GM18526 (cell line): ENCODE measurements around the gene KCNQ1OT1.

ENCODE experiments used
- POLR2A ChIP-seq: IDR thresholded peaks from 3 replicates; pipeline ENCODE4 v1.6.1; 2011; ENCODE audit not compliant: insufficient read length; ENCODE audit errors: extremely low read depth

Gene KCNQ1OT1

DNA sequence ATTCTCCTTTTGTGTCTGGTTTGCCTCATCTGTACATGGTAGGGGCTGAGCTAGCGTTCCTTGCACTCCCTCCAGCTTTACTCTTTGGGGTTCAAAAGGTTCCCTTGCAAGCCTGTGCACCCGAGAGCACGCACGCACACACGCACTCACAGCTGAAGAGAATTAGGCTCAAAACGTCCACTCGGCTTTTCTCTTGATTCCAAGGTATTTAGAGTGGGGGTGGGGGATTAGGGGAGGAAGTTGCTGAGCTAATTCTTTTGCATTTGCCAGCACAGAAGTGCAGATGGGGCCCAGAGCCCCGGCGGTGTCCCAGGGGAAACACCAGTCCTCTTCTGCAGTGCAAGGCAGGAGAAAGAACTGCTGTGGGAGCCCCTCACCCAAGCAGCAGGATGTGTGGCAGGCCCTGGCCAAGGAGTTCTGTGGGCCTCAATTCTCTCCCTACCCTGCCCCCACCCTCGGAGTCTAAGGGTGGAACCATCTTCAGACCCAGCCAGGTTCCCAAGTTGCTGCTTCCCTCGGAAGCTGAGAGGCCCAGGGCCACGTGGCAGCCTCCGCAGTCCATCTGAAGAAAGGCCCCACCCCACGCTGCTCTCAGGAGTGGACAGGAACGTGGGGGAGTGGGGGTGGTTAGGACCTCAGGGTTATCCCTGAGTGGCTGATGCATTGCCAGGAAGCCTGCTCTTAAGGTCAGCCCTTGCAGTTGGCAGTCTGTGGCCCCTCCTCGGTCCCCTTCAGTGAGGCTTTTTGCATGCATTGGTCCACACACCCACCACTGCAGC is 3.8 kb upstream of the KCNQ1OT1 start:
- TF ChIP-seq POLR2A, result no peak

DNA sequence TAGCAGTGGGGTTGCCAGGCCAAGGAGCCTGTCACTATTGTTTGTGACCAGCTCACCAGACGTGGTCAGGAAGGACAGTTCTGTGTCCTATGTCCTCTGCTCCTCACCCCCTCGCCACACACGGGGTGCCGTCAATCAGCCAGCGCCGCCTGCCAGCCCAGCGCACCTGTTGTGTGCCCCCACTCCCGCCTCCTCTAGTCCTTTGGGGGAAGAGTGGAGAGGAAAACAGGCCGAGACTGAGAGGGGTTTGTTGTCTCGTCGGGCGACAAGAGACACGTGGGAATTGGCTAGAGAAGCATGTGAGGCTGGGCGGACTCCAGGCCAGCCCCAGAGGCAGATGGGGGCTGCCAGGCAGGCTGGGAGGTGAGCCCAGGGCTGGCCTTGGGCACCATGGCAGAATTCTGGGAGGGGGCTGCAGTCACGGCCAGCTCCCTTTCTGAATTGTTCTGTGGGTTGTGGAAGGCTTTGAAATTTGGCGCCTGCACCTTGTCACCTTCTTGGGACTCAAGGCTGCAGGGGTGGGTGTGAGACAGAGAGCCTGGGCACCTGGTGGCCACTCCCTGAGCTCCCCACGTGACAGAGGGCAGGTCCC is 3.1 kb upstream of the KCNQ1OT1 start:
- no peak for TF ChIP-seq POLR2A

DNA sequence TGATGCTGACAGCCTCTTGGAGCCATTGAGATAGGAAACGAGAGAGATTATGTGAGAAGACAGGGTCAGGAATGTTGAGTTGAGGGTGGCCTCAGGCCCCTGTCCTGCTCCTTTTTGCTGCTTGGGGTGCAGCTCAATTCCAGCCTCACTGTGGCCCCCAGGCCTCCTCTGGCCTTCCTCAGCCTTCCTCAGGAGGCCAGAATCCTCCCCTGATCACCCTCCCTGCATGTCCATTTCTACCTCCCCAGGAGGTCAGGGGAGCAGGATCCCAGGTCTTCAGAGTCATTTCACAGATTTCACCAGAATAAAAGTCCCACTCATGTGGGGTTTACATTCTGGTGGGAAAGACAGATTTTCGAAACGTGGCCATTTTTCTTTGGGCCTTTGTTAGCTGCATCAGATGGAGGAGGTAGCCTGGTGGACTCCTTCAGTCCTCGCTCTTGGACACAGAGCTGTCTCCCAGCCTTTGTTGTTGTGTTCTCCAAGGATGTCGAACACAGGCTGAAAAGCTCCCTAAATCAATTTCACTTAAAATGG is 2.2 kb upstream of the KCNQ1OT1 start:
- TF ChIP-seq POLR2A, result no peak

DNA sequence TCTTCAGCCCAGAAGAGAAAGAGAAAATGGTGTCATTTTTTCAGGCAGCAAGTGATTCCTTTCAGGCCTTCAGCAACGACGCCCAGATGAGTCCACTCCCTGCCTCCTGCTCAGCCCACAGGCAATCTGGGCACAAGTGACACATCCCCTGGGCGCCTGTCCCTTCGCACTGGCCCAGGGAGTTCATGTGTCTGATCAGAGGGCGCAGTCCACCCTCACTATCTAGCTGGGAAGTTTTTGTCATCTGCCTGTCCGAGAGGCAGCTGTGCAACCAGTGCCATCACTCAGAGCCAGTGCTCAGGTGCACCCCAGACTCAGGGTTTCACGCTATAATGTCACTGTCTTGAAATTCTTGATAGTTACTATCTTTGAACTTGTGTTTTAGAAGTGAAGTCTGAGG is 1.4 kb upstream of the KCNQ1OT1 start:
- no peak for TF ChIP-seq POLR2A

DNA sequence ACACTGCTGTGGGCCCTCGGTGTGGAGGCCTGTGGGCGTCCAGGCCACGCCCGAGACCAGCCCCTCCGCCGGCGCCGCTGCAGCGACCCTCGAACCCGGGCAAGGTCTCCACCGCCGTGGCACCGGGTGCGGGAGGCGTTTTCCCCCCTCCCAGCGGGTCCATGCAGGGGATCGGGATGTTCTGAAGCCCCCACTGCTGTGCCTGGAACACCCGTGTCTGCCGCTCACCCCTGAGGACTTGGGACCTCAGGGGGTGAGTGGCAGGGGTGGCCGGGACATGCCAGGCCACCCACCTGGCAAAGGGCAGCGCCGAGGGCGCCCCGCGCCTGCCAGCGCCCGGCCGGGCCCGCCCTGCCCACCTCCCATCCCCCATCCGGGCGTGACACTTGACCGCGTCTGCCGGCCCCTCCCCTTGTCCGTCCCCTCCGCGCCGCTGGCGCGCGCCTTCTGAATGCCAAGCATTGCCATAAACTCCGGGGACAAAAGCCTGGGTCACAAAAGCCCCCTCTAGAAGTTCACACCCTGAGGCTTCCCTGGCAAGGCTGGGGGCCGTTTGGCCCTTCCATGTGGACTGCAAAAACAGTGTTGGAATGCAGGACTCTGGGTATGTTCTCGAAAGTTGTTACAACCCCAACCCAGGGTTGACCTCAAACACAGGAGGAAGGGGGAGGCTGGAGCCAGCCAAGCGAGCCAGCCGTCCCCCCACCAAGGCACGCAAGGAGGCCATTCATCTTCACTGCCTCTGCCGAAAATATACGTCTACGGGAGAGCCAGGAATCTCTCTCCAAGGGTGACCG is 819 bp upstream of the KCNQ1OT1 start:
- TF ChIP-seq POLR2A, result no peak

DNA sequence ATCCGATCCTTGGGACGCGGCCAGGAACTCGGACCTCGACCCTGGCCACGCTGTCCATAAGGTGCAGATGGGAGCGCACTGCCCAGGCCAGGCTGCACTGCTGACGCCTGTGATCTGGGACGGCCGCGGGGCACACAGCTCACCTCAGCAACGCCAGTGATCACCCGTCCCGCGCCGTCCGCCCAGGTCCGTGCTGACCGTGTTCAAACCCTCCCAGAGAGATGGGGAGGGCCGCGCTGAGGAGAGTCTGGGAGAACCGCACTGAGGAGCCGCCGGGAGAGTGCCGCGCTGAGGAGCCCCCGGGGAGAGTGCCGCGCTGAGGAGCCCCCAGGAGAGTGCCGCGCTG is 636 bp downstream of the KCNQ1OT1 start:
- TF ChIP-seq POLR2A, result no peak

DNA sequence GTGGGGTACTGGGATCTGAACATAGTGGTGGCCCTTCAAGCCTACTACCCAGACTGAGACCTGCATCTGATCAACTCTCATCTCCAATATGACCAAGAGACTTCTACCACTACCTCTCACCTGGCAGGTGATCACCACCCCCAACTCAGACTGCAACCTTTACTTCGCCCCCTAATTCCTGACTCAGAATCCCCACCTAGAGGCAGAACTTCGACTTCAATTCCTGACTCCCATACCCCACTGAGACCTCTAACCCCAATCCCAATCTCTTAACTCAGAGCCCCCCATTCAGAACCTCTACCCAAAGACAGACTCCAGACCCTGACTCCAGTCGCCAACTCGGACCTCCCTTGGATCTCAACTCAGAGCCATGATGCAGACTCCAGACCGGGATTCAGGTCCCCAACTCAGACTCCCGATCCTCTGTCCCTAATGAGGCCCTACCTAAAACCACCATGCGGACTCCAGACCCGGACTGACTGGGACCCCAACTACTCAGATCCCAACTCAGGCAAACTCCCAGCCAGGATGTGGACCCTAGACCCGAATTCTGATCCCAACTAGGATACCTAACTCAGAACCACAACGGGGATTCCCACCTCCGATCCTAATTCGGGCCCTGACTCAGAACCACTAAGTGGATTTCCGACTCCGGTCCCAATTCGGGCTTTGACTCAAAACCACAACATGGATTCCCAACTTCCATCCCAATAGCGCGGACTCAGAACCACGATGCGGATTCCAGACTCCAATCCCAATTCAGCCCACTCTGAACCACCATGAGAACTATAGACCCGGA is 1.2 kb downstream of the KCNQ1OT1 start:
- no peak for TF ChIP-seq POLR2A

DNA sequence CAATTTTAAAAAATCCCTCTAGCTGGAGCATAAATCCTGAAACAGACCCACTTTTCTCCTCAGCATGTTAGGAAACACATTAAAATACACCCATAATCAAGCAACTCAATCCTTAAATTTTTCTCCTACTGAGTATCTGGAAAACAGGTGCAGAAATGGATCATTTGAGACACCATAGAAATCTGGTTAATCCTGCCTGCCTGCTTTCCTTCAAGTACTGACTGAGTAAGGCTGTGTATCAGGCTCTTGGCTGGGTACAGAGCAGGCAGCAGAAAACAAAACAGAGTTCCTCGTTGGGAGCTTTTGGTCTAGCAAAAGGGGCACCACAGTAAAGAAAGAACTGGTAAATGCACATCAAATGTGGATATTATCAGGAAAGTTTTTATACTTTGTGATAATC is 1.9 kb downstream of the KCNQ1OT1 start:
- TF ChIP-seq POLR2A, result no peak

DNA sequence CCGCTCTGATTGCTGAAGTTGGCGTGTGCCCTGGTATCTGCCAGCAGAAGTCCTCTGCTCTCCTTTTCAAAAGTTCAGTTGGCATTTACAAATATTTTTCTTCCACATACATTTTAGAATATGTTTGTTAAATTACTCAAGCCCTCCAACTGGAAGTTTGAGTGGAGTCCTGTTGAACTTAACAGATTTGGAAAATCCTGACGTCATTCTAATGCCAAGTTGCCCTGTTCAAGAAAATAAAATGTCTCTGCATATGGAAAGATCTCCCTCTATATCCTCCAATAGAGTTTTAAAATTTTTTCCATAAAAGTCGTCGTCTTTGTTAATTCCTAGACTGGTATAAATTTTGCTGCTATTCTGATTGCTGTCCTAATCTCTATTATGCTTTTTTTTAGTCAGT is 3.3 kb downstream of the KCNQ1OT1 start:
- TF ChIP-seq POLR2A, result no peak

DNA sequence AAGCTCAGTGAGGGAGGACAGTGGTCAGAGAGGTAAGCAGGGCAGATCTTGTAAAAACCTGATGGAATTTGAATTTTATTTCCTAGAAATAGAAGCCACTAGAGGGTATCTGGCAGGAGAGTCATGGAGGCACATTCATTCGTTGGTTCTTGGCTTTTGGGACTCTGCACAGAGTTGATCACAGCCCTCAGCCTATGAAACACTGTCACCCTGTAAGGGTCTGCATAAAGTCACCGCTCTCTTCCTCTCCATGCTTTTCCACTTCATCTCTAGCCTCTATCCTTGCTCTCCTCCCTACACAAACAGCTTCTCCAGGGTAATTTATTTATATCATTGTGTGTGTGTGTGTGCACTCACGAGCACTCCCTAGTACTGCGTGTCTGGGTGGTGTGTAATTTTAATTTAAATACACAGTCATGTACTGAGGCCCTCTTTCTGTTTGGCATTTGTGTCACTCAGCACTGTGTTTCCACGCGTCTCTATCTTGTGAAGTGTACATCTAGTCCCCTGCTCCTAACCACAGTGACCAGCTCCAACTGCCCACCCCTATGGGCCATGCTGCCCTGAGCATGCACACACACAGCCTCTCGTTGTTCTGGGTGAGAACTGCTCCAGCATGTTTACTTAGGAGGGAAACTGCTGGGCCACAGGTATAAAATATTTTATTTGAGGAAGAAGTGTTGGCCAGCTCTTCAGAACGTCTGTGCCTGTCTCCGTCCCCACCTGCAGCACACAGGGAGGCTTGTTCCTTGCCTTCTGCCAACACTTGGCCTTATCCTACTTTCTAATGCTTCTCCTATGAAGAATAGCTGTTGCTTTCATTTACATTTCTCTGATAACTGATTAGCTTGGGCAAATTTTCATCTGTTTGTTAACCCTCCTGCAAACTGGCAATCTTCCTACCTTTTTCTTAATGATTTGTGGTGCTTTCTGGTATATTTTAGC is 4.5 kb downstream of the KCNQ1OT1 start:
- no peak for TF ChIP-seq POLR2A

DNA sequence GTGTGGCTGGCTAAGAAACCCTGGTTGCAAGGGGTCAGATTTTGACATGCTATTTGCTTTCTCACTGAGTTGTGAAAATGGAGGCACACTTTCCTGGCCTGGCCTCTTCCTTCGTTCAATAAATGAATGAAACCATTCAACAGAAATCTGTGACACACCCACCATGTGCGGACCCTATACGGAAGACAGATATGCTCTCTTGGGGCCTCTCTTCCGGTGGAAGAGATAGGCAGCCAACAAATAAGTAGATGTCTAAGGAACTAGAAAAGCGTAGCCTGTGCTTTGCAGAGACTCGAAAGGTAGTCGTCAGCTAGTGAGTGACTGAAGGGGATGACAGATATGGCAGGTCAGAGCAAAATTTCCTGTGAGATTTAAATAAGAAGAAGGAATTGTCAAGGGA is 5.3 kb downstream of the KCNQ1OT1 start:
- no peak for TF ChIP-seq POLR2A

DNA sequence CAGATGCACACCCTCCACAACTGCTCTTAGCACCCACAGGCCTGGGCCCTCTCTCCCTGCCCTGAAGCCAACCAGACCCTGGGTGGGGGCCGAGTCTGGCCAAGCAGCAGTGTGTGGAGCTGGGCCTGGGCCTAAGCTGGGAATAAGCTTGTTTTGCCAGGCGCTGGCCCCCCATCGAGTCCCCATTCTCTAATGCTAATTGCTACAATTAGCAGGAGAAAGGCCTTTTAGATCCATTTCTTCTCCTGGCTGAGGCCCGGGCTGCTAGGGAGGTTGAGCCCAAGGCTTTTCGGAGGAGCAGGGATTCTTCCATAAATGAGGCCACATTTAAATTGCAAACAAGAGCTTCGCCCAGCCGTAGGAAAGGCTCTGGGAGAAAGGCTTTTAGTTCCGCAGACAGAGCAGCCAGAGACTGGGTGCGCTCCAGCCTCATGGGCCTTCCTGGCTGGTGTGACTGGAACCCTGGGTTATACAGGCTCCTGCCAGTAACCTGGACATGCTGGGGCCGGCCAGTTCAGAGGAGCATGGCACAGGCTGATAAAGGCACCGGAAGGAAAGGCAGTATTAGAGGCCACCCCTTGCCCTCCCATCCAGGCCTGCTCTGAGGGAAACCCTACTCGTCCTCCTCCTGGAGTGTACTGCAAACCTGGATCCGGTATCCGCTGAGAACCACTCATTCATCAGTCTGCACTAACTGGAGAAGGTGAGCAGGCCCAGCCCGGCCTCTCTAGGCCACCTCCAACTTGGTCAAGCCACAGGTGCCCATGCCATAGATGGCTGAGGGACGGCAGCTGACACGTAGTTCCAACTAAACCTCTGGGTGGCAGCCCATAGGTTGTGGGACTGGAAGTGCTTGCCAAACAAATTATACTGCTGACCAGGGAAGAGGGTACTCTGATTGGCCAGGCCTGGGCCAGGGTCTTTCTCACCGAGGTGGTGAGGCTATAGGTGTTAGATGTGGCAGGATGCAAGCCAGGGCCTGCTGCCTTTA is 6.2 kb downstream of the KCNQ1OT1 start:
- TF ChIP-seq POLR2A, result no peak
